SK-N-SH (cell line): ENCODE results near the gene NEURL1. TPM values are rescaled to one million over a fixed set of nuclear protein-coding genes. Genes with fewer than 3 reads are reported as not detected.

Experiments
- CTCF ChIA-PET: fragments of 300-600, 350-600 bp; formaldehyde crosslinking; extraction: SDS; loops from one replicate; lab custom pipeline; 2021; lab: Yijun Ruan, JAX
- POLR2A ChIA-PET: fragments of 350-600 bp; sonication (Branson Sonifier 250); formaldehyde crosslinking; extraction: SDS; loops from one replicate; lab custom pipeline; 2020; ENCODE audit warnings: antibody characterized with exemption, inconsistent platforms; lab: Yijun Ruan, JAX
- DNase-seq: peaks from one replicate; pipeline ENCODE4 v3.0.0; 2012
- H2AFZ ChIP-seq: fragments of 200-600 bp; sonication (generic); 2 replicates; pipeline ENCODE4 v1.8.1; 2016; ENCODE audit warnings: antibody characterized with exemption, mild to moderate bottlenecking, low read depth
- H3F3A ChIP-seq: fragments of 200-600 bp; sonication (generic); replicated peaks from 2 replicates; pipeline ENCODE3; 2016; ENCODE audit warnings: antibody characterized with exemption, mild to moderate bottlenecking; ENCODE audit not compliant: insufficient read depth
- H3K27ac ChIP-seq, 2 experiments: fragments of 200-500 bp in 1 of 2; fragments of 200-600 bp in 1 of 2; sonication (Bioruptor generic) in 1 of 2; sonication (generic), shearing (Covaris generic) in 1 of 2; 2 replicates each; pipeline versions ENCODE4 v1.5.1 to v1.6.1; 2014 to 2016; ENCODE audit warnings: low read depth in 2 of 2, inconsistent platforms in 1 of 2, low read length in 1 of 2, mild to moderate bottlenecking in 1 of 2, mixed read lengths in 1 of 2
- H3K27me3 ChIP-seq: fragments of 200-600 bp; sonication (generic), shearing (Covaris generic); 2 replicates; pipeline ENCODE4 v1.6.1; 2016; ENCODE audit warnings: mixed run types; ENCODE audit not compliant: insufficient read depth
- H3K36me3 ChIP-seq, 2 experiments: fragments of 200-500 bp in 1 of 2; fragments of 200-600 bp in 1 of 2; sonication (Bioruptor generic) in 1 of 2; sonication (generic) in 1 of 2; replicated peaks in 1 of 2; 2 replicates each; pipeline versions ENCODE3 to v1.5.1; 2014 to 2016; ENCODE audit warnings: low read length in 1 of 2, mild to moderate bottlenecking in 1 of 2; ENCODE audit not compliant: insufficient read depth in 2 of 2, control insufficient read depth in 1 of 2
- H3K4me1 ChIP-seq, 2 experiments: fragments of 200-500 bp in 1 of 2; fragments of 200-600 bp in 1 of 2; sonication (Bioruptor generic) in 1 of 2; sonication (generic), shearing (Covaris generic) in 1 of 2; 2 replicates each; pipeline versions ENCODE4 v1.5.1 to v1.6.1; 2014 to 2016; ENCODE audit warnings: low read depth in 1 of 2, low read length in 1 of 2, mixed run types in 1 of 2; ENCODE audit not compliant: insufficient read depth in 2 of 2, control insufficient read depth in 1 of 2
- H3K4me2 ChIP-seq: fragments of 200-600 bp; sonication (generic), shearing (Covaris generic); 2 replicates; pipeline ENCODE4 v1.6.1; 2017; ENCODE audit warnings: mixed run types
- H3K4me3 ChIP-seq, 2 experiments: fragments of 200-500 bp in 1 of 2; fragments of 200-600 bp in 1 of 2; sonication (Bioruptor generic) in 1 of 2; sonication (generic), shearing (Covaris generic) in 1 of 2; 2 replicates each; pipeline versions ENCODE4 v1.5.1 to v1.8.1; 2014 to 2016; ENCODE audit warnings: low read depth in 2 of 2, inconsistent platforms in 1 of 2, low read length in 1 of 2, mild to moderate bottlenecking in 1 of 2, mixed read lengths in 1 of 2, moderate library complexity in 1 of 2
- H3K79me2 ChIP-seq: fragments of 200-600 bp; sonication (generic); 2 replicates; pipeline ENCODE4 v1.8.1; 2017; ENCODE audit warnings: mild to moderate bottlenecking; ENCODE audit not compliant: insufficient read depth
- H3K9ac ChIP-seq: fragments of 200-600 bp; sonication (generic); 2 replicates; pipeline ENCODE4 v1.6.1; 2017; ENCODE audit warnings: mixed run types
- H3K9me2 ChIP-seq: fragments of 200-600 bp; sonication (generic); 2 replicates; pipeline ENCODE4 v1.6.1; 2017; ENCODE audit warnings: mixed run types
- H3K9me3 ChIP-seq: fragments of 200-600 bp; sonication (generic); 2 replicates; pipeline ENCODE4 v1.6.1; 2017; ENCODE audit warnings: mixed run types, mild to moderate bottlenecking, moderate library complexity
- H4K20me1 ChIP-seq: fragments of 200-600 bp; sonication (generic); 2 replicates; pipeline ENCODE4 v1.6.1; 2017; ENCODE audit warnings: mild to moderate bottlenecking, mixed run types; ENCODE audit not compliant: insufficient read depth
- CTCF ChIP-seq: fragments of 200-600 bp; sonication (generic); IDR thresholded peaks from 2 replicates; pipeline ENCODE4 v1.6.1; 2017; ENCODE audit warnings: antibody characterized with exemption, mild to moderate bottlenecking, moderate library complexity
- EP300 ChIP-seq, 2 experiments: IDR thresholded peaks; 2 replicates each; pipeline versions ENCODE4 v1.4.0 to v1.6.1; 2012; ENCODE audit warnings: borderline replicate concordance in 1 of 2, low read depth in 1 of 2, low read length in 1 of 2
- EZH2phosphoT487 ChIP-seq: fragments of 200-600 bp; sonication (generic); IDR thresholded peaks from 2 replicates; pipeline ENCODE4 v1.6.1; 2017; ENCODE audit warnings: low read depth, mixed run types, mild to moderate bottlenecking, antibody characterized with exemption, moderate library complexity, borderline replicate concordance
- FOXJ3 ChIP-seq: sonication (generic); formaldehyde crosslinking; IDR thresholded peaks from 2 replicates; pipeline ENCODE4 v1.5.1; 2020; ENCODE audit warnings: mild to moderate bottlenecking, missing genetic modification reagents
- GABPA ChIP-seq: IDR thresholded peaks from 2 replicates; pipeline ENCODE4 v1.4.0; 2012; ENCODE audit warnings: low read depth, mild to moderate bottlenecking
- GATA2 ChIP-seq: sonication (generic); formaldehyde crosslinking; IDR thresholded peaks from 2 replicates; pipeline ENCODE4 v1.5.0; 2020; ENCODE audit warnings: mild to moderate bottlenecking, missing genetic modification reagents
- IRF3 ChIP-seq: fragments of 150-350 bp; IDR thresholded peaks from 2 replicates; pipeline ENCODE4 v1.6.1; 2016; ENCODE audit warnings: mild to moderate bottlenecking, low read depth, low read length
- JUND ChIP-seq: IDR thresholded peaks from 2 replicates; pipeline ENCODE4 v1.4.0; 2012
- MAX ChIP-seq: IDR thresholded peaks from 2 replicates; pipeline ENCODE4 v1.4.0; 2012; ENCODE audit warnings: low read depth
- MEF2A ChIP-seq: IDR thresholded peaks from 2 replicates; pipeline ENCODE4 v1.4.0; 2012; ENCODE audit warnings: low read depth, borderline replicate concordance
- POLR2AphosphoS5 ChIP-seq: IDR thresholded peaks from 2 replicates; pipeline ENCODE4 v1.6.1; 2012; ENCODE audit warnings: low read depth, low read length
- RAD21 ChIP-seq: IDR thresholded peaks from 2 replicates; pipeline ENCODE4 v1.6.1; 2012; ENCODE audit warnings: mild to moderate bottlenecking, low read length
- SIN3A ChIP-seq: IDR thresholded peaks from 2 replicates; pipeline ENCODE4 v1.6.1; 2012; ENCODE audit warnings: low read depth, mild to moderate bottlenecking, low read length, moderate library complexity, borderline replicate concordance
- TAF1 ChIP-seq: IDR thresholded peaks from 2 replicates; pipeline ENCODE4 v1.6.1; 2012; ENCODE audit warnings: low read depth, mild to moderate bottlenecking, low read length, moderate library complexity, borderline replicate concordance
- ZBTB33 ChIP-seq: IDR thresholded peaks from 2 replicates; pipeline ENCODE4 v1.4.0; 2012; ENCODE audit warnings: low read depth, borderline replicate concordance
- WGBS: methylation state at CpG from one replicate; pipeline ENCODE4 v1.1.6; 2017; ENCODE audit warnings: low lambda C conversion rate; 5-methylcytosine and 5-hydroxymethylcytosine counted together
- polyA plus RNA-seq, 3 experiments: library from polyadenylated mRNA; depleted of rRNA; stranded (reverse); fragments of >200 nt; gene quantifications; 2 replicates each; pipeline ENCODE4 v1.2.3, GENCODE V29; 2012
- TF ChIP-seq, protein P1 (sequence below): fragments of 150-350 bp; IDR thresholded peaks from 2 replicates; pipeline ENCODE4 v1.6.1; 2017; ENCODE audit warnings: antibody characterized with exemption, low read length, low read depth, borderline replicate concordance
- TF ChIP-seq, protein P2 (sequence below): IDR thresholded peaks from 2 replicates; pipeline ENCODE4; 2012

Gene NEURL1
- polyA plus RNA-seq, 1 of the 3 experiments (the other 2 are of a cell fraction), result 0.05 TPM

DNA sequence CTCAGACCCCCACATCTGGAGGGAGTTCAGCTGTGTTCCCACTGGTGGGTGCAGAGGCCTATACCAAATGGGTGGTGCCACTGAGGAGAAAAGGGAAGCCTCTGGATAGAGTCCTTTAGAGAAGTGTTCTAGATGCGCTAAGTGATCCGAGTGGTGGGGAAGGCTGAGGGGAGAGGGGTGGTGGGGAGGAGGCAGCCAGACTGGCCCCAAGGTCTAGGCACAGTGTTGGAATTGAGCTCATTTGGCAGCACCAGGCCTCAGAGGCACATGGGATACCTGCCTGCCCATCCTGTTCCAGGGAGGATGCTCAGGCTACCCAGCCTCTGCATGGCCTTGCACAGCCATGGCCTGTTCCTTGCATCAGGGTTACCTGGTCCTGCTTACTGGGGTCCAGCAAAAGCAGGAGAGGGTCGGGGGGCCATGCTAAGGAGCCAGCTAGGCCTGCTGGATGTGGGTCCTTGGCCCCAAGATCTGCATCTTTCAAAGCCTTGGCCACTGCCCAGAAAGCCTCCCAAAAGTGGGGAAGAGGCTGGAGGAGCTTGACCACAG, 99.6 kb downstream of the NEURL1 start:
- peak; percentile 4; the same call in 1 of the 2 replicates for TF ChIP-seq CTCF
- no peak for TF ChIP-seq FOXJ3 (CRISPR knock-in tag)
- no peaks in the 10 kb centered on the region for H3K79me2 ChIP-seq
- 100% methylated on average over 2 of the region's 3 CpGs for WGBS
- H4K20me1 ChIP-seq, result no peaks in the 10 kb centered on the region
- CTCF ChIA-PET, result interaction anchor here (0.6 to 9.0 kb wide), 51 partner anchors 8 to 295 kb away, joined by 3 to 129 read pairs (median 4); no protein-coding TSS in a partner anchor
- no peak for DNase-seq
- no peaks in the 10 kb centered on the region for H3K9me3 ChIP-seq
- no peaks in the 10 kb centered on the region for H3F3A ChIP-seq
- H3K4me3 ChIP-seq, result no peak overlapping the region; a peak in 1 of 4 replicates
- no peaks in the 10 kb centered on the region for H3K36me3 ChIP-seq
- H3K4me1 ChIP-seq, result peaks cover 0 to 15% of the 10 kb centered on the region in 2 experiments; a peak in 1 of 4 replicates
- no peaks in the 10 kb centered on the region for H3K9me2 ChIP-seq
- POLR2A ChIA-PET, result interaction anchor here (0.6 kb wide), 2 partner anchors 118 to 166 kb away, joined by 3 read pairs; no protein-coding TSS in a partner anchor
- no peak overlapping the region for H3K9ac ChIP-seq
- H3K27ac ChIP-seq, result no peak overlapping the region
- no peak overlapping the region for H3K4me2 ChIP-seq
- H2AFZ ChIP-seq, result no peak overlapping the region
- H3K27me3 ChIP-seq, result no peaks in the 10 kb centered on the region

DNA sequence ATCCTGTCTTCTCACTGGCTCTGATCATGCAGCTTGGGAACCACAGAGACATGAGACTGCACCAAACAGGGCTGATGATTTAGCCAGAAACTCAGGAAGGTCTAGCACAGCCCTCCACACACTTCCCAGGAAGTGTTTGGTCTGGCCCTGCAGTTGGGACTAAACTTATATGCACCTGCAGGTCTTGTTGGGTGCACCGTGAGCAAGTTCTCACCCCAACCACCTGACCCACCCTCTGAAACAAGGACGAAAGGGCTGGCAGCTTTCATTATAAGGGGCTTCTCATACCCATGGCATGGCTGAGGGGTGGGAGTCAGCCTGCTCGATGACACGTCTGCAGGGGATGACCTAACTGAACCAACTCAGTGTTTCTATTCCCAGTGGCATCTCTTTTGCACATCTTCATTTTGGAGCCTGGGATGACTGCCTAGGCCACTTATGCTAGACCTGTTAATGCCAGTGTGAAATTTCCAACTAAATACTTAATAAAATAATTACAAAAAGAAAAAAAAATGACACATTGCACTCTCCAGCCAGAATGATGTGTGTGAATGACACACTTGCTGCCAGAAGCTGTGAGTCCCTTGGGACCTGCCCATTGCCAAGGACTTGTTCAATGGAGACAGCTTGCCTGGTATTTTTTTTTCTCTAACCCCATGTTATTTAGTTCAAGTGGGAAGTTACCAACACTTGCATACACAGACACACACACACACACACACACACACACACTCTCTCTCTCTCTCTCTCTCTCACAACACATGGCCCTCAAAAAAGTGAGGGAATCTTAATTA, 102.6 kb downstream of the NEURL1 start:
- ChIA-PET POLR2A (no interaction called here), CTCF (interaction anchor here (1.0 to 9.0 kb wide), 8 partner anchors 9 to 294 kb away, joined by 3 to 129 read pairs (median 6); no protein-coding TSS in a partner anchor)
- Histone ChIP-seq H3K4me3 (no peak overlapping the region), H3F3A (no peaks in the 10 kb centered on the region), H3K27ac (no peak overlapping the region), H3K9me3 (no peaks in the 10 kb centered on the region), H2AFZ (no peak overlapping the region), H3K27me3 (no peaks in the 10 kb centered on the region), H3K4me1 (peaks cover 0 to 19% of the 10 kb centered on the region in 2 experiments; a peak in 2 of 4 replicates), H3K9ac (no peak overlapping the region), H3K9me2 (no peaks in the 10 kb centered on the region), H3K79me2 (no peaks in the 10 kb centered on the region), H3K36me3 (no peaks in the 10 kb centered on the region), H4K20me1 (no peaks in the 10 kb centered on the region), H3K4me2 (no peak overlapping the region)
- 93% methylated on average over 4 of the region's 4 CpGs for WGBS
- DNase-seq, result no peak
- TF ChIP-seq GATA2, result no peak
- no peak for TF ChIP-seq JUND
- TF ChIP-seq, protein P1, sequence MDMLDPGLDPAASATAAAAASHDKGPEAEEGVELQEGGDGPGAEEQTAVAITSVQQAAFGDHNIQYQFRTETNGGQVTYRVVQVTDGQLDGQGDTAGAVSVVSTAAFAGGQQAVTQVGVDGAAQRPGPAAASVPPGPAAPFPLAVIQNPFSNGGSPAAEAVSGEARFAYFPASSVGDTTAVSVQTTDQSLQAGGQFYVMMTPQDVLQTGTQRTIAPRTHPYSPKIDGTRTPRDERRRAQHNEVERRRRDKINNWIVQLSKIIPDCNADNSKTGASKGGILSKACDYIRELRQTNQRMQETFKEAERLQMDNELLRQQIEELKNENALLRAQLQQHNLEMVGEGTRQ, result no peak
- TF ChIP-seq IRF3, result no peak
- TF ChIP-seq FOXJ3 (CRISPR knock-in tag), result no peak
- no peak for TF ChIP-seq SIN3A
- TF ChIP-seq, protein P2, sequence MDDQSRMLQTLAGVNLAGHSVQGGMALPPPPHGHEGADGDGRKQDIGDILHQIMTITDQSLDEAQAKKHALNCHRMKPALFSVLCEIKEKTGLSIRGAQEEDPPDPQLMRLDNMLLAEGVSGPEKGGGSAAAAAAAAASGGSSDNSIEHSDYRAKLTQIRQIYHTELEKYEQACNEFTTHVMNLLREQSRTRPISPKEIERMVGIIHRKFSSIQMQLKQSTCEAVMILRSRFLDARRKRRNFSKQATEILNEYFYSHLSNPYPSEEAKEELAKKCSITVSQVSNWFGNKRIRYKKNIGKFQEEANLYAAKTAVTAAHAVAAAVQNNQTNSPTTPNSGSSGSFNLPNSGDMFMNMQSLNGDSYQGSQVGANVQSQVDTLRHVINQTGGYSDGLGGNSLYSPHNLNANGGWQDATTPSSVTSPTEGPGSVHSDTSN, result no peak
- TF ChIP-seq ZBTB33, result no peak
- no peak for TF ChIP-seq MAX
- no peak for TF ChIP-seq MEF2A
- no peak for TF ChIP-seq GABPA
- TF ChIP-seq TAF1, result no peak
- TF ChIP-seq POLR2AphosphoS5, result no peak
- no peak for TF ChIP-seq EZH2phosphoT487
- no peak for TF ChIP-seq RAD21
- no peak for TF ChIP-seq EP300 (IDR thresholded peaks at IDR 0.05; ENCODE audit: borderline replicate concordance in 1 of 2, low read depth in 1 of 2, low read length in 1 of 2)
